WTC11 (cell line): ENCODE results near the gene SMIM26.

Experiments used
- IRF2 ChIP-seq: sonication (generic); formaldehyde crosslinking; IDR thresholded peaks from 2 replicates; pipeline ENCODE4 v1.8.0; 2022; ENCODE audit warnings: low read depth, missing genetic modification reagents, borderline replicate concordance
- KAT7 ChIP-seq: sonication (generic); formaldehyde crosslinking; IDR thresholded peaks from 2 replicates; pipeline ENCODE4 v1.8.1; 2023; ENCODE audit warnings: missing genetic modification reagents, mild to moderate bottlenecking, borderline replicate concordance
- ZNF263 ChIP-seq: sonication (generic); formaldehyde crosslinking; IDR thresholded peaks from 2 replicates; pipeline ENCODE4 v1.8.1; 2022; ENCODE audit warnings: low read depth, mild to moderate bottlenecking, moderate library complexity, missing genetic modification reagents
- TF ChIP-seq, protein P1 (sequence below): fragments of 200-600 bp; IDR thresholded peaks from 2 replicates; pipeline ENCODE4 v1.8.0; 2022; ENCODE audit warnings: antibody characterized with exemption
- TF ChIP-seq, protein P2 (sequence below): sonication (generic); formaldehyde crosslinking; IDR thresholded peaks from 2 replicates; pipeline ENCODE4 v1.8.1; 2022; ENCODE audit warnings: mild to moderate bottlenecking, moderate library complexity, missing genetic modification reagents
- TF ChIP-seq, protein P3 (sequence below): sonication (generic); formaldehyde crosslinking; IDR thresholded peaks from 2 replicates; pipeline ENCODE4 v1.8.1; 2022; ENCODE audit warnings: low read depth, mild to moderate bottlenecking, moderate library complexity, missing genetic modification reagents, borderline replicate concordance
- TF ChIP-seq, protein P4 (sequence below): sonication (generic); formaldehyde crosslinking; IDR thresholded peaks from 2 replicates; pipeline ENCODE4 v1.8.1; 2022; ENCODE audit warnings: mild to moderate bottlenecking, missing genetic modification reagents, moderate library complexity, borderline replicate concordance
- TF ChIP-seq, protein P5 (sequence below): sonication (generic); formaldehyde crosslinking; IDR thresholded peaks from 2 replicates; pipeline ENCODE4 v1.8.0; 2023; ENCODE audit warnings: missing genetic modification reagents, mild to moderate bottlenecking, borderline replicate concordance
- TF ChIP-seq, protein P6 (sequence below): sonication (generic); formaldehyde crosslinking; conservative IDR thresholded peaks from 2 replicates; pipeline ENCODE4 v1.8.1; 2022; ENCODE audit warnings: mild to moderate bottlenecking, missing genetic modification reagents
- TF ChIP-seq, protein P7 (sequence below): sonication (generic); formaldehyde crosslinking; IDR thresholded peaks from 2 replicates; pipeline ENCODE4 v1.8.0; 2022; ENCODE audit warnings: mild to moderate bottlenecking, missing genetic modification reagents

DNA sequence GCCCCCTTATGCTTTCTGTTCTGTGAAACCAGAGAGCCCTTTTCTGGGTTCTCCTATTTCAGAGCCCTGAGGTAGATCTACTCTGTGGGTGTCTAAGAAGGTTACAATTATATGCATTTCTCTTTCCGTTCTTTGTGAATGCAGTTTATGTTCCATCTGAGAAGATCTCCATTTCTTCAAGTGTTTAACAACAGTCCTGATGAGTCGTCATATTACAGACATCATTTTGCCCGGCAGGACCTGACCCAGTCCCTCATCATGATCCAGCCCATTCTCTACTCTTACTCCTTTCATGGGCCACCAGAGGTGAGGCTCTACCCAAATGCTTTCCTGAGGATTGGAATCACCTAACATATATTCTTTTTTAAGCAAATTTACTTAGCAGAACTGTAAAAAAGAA lies 18.8 kb upstream of the SMIM26 start:
- TF ChIP-seq, protein P1, sequence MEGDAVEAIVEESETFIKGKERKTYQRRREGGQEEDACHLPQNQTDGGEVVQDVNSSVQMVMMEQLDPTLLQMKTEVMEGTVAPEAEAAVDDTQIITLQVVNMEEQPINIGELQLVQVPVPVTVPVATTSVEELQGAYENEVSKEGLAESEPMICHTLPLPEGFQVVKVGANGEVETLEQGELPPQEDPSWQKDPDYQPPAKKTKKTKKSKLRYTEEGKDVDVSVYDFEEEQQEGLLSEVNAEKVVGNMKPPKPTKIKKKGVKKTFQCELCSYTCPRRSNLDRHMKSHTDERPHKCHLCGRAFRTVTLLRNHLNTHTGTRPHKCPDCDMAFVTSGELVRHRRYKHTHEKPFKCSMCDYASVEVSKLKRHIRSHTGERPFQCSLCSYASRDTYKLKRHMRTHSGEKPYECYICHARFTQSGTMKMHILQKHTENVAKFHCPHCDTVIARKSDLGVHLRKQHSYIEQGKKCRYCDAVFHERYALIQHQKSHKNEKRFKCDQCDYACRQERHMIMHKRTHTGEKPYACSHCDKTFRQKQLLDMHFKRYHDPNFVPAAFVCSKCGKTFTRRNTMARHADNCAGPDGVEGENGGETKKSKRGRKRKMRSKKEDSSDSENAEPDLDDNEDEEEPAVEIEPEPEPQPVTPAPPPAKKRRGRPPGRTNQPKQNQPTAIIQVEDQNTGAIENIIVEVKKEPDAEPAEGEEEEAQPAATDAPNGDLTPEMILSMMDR: no peak
- TF ChIP-seq KAT7 (CRISPR knock-in tag) (no peak), ZNF263 (CRISPR knock-in tag) (no peak), IRF2 (CRISPR knock-in tag) (no peak)
- TF ChIP-seq, protein P2, sequence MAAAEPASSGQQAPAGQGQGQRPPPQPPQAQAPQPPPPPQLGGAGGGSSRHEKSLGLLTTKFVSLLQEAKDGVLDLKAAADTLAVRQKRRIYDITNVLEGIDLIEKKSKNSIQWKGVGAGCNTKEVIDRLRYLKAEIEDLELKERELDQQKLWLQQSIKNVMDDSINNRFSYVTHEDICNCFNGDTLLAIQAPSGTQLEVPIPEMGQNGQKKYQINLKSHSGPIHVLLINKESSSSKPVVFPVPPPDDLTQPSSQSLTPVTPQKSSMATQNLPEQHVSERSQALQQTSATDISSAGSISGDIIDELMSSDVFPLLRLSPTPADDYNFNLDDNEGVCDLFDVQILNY (CRISPR knock-in tag): no peak
- TF ChIP-seq, protein P3, sequence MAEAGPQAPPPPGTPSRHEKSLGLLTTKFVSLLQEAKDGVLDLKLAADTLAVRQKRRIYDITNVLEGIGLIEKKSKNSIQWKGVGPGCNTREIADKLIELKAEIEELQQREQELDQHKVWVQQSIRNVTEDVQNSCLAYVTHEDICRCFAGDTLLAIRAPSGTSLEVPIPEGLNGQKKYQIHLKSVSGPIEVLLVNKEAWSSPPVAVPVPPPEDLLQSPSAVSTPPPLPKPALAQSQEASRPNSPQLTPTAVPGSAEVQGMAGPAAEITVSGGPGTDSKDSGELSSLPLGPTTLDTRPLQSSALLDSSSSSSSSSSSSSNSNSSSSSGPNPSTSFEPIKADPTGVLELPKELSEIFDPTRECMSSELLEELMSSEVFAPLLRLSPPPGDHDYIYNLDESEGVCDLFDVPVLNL (CRISPR knock-in tag): no peak
- TF ChIP-seq, protein P4, sequence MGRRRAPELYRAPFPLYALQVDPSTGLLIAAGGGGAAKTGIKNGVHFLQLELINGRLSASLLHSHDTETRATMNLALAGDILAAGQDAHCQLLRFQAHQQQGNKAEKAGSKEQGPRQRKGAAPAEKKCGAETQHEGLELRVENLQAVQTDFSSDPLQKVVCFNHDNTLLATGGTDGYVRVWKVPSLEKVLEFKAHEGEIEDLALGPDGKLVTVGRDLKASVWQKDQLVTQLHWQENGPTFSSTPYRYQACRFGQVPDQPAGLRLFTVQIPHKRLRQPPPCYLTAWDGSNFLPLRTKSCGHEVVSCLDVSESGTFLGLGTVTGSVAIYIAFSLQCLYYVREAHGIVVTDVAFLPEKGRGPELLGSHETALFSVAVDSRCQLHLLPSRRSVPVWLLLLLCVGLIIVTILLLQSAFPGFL (CRISPR knock-in tag): no peak
- TF ChIP-seq, protein P5, sequence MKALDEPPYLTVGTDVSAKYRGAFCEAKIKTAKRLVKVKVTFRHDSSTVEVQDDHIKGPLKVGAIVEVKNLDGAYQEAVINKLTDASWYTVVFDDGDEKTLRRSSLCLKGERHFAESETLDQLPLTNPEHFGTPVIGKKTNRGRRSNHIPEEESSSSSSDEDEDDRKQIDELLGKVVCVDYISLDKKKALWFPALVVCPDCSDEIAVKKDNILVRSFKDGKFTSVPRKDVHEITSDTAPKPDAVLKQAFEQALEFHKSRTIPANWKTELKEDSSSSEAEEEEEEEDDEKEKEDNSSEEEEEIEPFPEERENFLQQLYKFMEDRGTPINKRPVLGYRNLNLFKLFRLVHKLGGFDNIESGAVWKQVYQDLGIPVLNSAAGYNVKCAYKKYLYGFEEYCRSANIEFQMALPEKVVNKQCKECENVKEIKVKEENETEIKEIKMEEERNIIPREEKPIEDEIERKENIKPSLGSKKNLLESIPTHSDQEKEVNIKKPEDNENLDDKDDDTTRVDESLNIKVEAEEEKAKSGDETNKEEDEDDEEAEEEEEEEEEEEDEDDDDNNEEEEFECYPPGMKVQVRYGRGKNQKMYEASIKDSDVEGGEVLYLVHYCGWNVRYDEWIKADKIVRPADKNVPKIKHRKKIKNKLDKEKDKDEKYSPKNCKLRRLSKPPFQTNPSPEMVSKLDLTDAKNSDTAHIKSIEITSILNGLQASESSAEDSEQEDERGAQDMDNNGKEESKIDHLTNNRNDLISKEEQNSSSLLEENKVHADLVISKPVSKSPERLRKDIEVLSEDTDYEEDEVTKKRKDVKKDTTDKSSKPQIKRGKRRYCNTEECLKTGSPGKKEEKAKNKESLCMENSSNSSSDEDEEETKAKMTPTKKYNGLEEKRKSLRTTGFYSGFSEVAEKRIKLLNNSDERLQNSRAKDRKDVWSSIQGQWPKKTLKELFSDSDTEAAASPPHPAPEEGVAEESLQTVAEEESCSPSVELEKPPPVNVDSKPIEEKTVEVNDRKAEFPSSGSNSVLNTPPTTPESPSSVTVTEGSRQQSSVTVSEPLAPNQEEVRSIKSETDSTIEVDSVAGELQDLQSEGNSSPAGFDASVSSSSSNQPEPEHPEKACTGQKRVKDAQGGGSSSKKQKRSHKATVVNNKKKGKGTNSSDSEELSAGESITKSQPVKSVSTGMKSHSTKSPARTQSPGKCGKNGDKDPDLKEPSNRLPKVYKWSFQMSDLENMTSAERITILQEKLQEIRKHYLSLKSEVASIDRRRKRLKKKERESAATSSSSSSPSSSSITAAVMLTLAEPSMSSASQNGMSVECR (CRISPR knock-in tag): no peak
- TF ChIP-seq, protein P6, sequence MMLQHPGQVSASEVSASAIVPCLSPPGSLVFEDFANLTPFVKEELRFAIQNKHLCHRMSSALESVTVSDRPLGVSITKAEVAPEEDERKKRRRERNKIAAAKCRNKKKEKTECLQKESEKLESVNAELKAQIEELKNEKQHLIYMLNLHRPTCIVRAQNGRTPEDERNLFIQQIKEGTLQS (CRISPR knock-in tag): no peak
- TF ChIP-seq, protein P7, sequence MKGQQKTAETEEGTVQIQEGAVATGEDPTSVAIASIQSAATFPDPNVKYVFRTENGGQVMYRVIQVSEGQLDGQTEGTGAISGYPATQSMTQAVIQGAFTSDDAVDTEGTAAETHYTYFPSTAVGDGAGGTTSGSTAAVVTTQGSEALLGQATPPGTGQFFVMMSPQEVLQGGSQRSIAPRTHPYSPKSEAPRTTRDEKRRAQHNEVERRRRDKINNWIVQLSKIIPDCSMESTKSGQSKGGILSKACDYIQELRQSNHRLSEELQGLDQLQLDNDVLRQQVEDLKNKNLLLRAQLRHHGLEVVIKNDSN (CRISPR knock-in tag): no peak
